ENCODE measurements around the gene GIMAP7. TPM values are rescaled to one million over a fixed set of nuclear protein-coding genes. Genes with fewer than 3 reads are reported as not detected.
A peak's percentile ranks its signal among the peaks of the same experiment; 100 is the strongest.

Gene GIMAP7
- total RNA-seq, result 48.1 TPM
- 69.0 TPM for polyA plus RNA-seq
- long read RNA-seq, donor 1, transcript GIMAP7-201 (2 exons, 1,256 nt), result major isoform, 6 of 6 reads
- long read RNA-seq, donor 1, partial matches to known transcripts, result 0 of 6 reads
- long read RNA-seq, donor 1, other reads (novel, unspliced or antisense), result 0 of 6 reads
- long read RNA-seq, donor 2, result 0 reads
- long read RNA-seq, donor 3, transcript GIMAP7-201 (2 exons, 1,256 nt), result major isoform, 47 of 66 reads
- long read RNA-seq, donor 3, partial matches to known transcripts, result 19 of 66 reads
- long read RNA-seq, donor 3, other reads (novel, unspliced or antisense), result 0 of 66 reads
- long read RNA-seq, donor 4, transcript GIMAP7-201 (2 exons, 1,256 nt), result major isoform, 33 of 33 reads
- long read RNA-seq, donor 4, partial matches to known transcripts, result 0 of 33 reads
- long read RNA-seq, donor 4, other reads (novel, unspliced or antisense), result 0 of 33 reads
- long read RNA-seq, donor 5, transcript GIMAP7-201 (2 exons, 1,256 nt), result major isoform, 97 of 97 reads
- long read RNA-seq, donor 5, partial matches to known transcripts, result 0 of 97 reads
- long read RNA-seq, donor 5, other reads (novel, unspliced or antisense), result 0 of 97 reads
- long read RNA-seq, donor 6, transcript GIMAP7-201 (2 exons, 1,256 nt), result major isoform, 20 of 20 reads
- long read RNA-seq, donor 6, partial matches to known transcripts, result 0 of 20 reads
- long read RNA-seq, donor 6, other reads (novel, unspliced or antisense), result 0 of 20 reads
- long read RNA-seq, donor 7, transcript GIMAP7-201 (2 exons, 1,256 nt), result major isoform, 59 of 59 reads
- long read RNA-seq, donor 7, partial matches to known transcripts, result 0 of 59 reads
- long read RNA-seq, donor 7, other reads (novel, unspliced or antisense), result 0 of 59 reads
- long read RNA-seq, donor 8, transcript GIMAP7-201 (2 exons, 1,256 nt), result major isoform, 19 of 19 reads
- long read RNA-seq, donor 8, partial matches to known transcripts, result 0 of 19 reads
- long read RNA-seq, donor 8, other reads (novel, unspliced or antisense), result 0 of 19 reads
- long read RNA-seq, donor 9, transcript GIMAP7-201 (2 exons, 1,256 nt), result major isoform, 17 of 17 reads
- long read RNA-seq, donor 9, partial matches to known transcripts, result 0 of 17 reads
- long read RNA-seq, donor 9, other reads (novel, unspliced or antisense), result 0 of 17 reads
- long read RNA-seq, donor 10, transcript GIMAP7-201 (2 exons, 1,256 nt), result major isoform, 39 of 39 reads
- long read RNA-seq, donor 10, partial matches to known transcripts, result 0 of 39 reads
- long read RNA-seq, donor 10, other reads (novel, unspliced or antisense), result 0 of 39 reads

DNA sequence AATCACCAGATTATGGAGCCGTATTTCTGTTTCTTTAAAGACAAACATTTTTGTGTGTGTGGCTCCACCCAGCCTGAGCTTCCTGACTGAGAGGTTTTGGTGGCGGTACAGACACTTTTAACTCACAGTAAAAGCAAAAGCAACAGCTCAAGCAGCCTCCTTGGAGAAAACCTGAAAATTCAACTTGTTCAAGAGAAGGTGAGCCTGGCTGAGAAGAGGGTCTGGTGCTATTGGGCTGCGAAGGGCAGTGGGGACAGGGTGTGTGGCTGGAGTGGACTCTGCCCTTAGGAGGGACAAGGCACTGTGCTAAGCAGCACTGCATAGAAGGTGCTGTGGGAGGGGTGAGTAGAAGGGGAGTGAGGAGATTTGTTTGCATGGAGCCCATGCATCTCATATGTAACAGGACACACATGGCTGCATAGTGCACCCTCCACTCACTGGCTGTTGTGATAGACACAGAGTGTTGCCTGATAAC is at the start of gene GIMAP7:
TSS of gene GIMAP7 (plus strand) at position 125 of the 475 bp plus-strand sequence. CDS start 5,103 bp downstream, outside the sequence.
- Histone ChIP-seq H3K27ac (ENCODE audit: low read depth in 1 of 2, low read length in 1 of 2) (peak within 1 kb of the TSS; percentile 82 to 94), H3K4me1 (ENCODE audit: control insufficient read depth in 2 of 2, insufficient read depth in 2 of 2, low read length in 2 of 2) (peaks cover 4 to 12% of the 10 kb centered on the region in 2 donors), H3K36me3 (ENCODE audit: control insufficient read depth in 2 of 2, insufficient read depth in 2 of 2, low read length in 1 of 2) (peaks cover 0 to 2% of the 10 kb centered on the region in 2 donors), H3K4me3 (ENCODE audit: low read length in 2 of 2) (peak within 1 kb of the TSS; percentile 54 to 71), H3K9me3 (ENCODE audit: control insufficient read depth in 2 of 2, insufficient read depth in 1 of 2, low read length in 1 of 2) (no peaks in the 10 kb centered on the region), H3K27me3 (ENCODE audit: control insufficient read depth in 2 of 2, insufficient read depth in 1 of 2, low read length in 1 of 2) (no peaks in the 10 kb centered on the region)
- WGBS, result 3% methylated on average over 3 of the region's 3 CpGs
- DNase-seq (ENCODE audit: low read depth in 6 of 9, low spot score in 9 of 9), result peak in 7 of 9 donors; percentile 39 to 87 (median 63)

DNA sequence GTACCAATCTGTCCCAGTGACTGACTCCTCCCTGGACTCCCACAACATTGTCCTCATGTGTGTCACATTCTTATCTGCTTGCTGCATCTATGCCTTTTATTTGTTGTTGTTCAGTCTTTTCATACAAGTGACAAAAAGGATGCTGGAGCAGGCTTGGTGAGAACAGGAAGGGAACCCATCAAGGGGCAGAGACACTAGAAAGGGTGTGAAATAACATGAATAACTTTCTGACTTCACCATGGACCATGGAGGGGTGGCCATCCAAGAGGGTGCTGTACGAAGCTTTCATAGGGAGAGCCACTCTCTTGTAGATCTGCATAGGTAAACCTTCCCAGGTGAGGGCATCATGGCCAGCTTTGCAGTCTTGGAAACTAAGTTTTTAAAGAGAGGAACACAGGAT is 49.7 kb upstream of the GIMAP7 start:
- WGBS, result 87% methylated on average over 1 of the region's 1 CpG
- Histone ChIP-seq H3K9me3 (ENCODE audit: control insufficient read depth in 2 of 2, insufficient read depth in 1 of 2, low read length in 1 of 2) (no peaks in the 10 kb centered on the region), H3K27ac (ENCODE audit: low read depth in 1 of 2, low read length in 1 of 2) (no peak overlapping the region), H3K27me3 (ENCODE audit: control insufficient read depth in 2 of 2, insufficient read depth in 1 of 2, low read length in 1 of 2) (no peaks in the 10 kb centered on the region), H3K4me1 (ENCODE audit: control insufficient read depth in 2 of 2, insufficient read depth in 2 of 2, low read length in 2 of 2) (peaks cover 0 to 9% of the 10 kb centered on the region in 2 donors), H3K36me3 (ENCODE audit: control insufficient read depth in 2 of 2, insufficient read depth in 2 of 2, low read length in 1 of 2) (peaks cover 0 to 6% of the 10 kb centered on the region in 2 donors), H3K4me3 (ENCODE audit: low read length in 2 of 2) (no peak overlapping the region)
- DNase-seq (ENCODE audit: low read depth in 6 of 9, low spot score in 9 of 9), result no peak

DNA sequence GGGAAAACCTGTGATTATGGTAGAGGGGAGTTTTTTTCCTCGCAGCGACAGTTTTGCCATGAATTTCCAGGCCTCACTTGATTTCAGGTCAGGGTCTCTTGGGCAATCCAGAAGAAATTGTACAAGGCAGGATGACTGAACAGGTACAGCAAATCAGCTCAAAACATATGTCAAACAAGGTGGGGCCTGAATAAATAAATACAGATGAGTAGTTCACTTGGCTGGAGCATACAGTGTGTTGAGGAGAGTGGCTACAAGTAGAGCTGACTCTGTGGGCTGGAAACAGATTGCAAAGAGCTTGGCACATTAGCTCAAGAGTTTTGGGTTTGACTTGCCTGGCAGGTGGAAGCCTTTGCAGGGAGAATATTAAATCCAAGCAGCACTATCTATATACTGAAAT is 49.3 kb upstream of the GIMAP7 start:
- H3K27ac ChIP-seq (ENCODE audit: low read depth in 1 of 2, low read length in 1 of 2), result no peak overlapping the region
- 97% methylated on average over 2 of the region's 2 CpGs for WGBS

DNA sequence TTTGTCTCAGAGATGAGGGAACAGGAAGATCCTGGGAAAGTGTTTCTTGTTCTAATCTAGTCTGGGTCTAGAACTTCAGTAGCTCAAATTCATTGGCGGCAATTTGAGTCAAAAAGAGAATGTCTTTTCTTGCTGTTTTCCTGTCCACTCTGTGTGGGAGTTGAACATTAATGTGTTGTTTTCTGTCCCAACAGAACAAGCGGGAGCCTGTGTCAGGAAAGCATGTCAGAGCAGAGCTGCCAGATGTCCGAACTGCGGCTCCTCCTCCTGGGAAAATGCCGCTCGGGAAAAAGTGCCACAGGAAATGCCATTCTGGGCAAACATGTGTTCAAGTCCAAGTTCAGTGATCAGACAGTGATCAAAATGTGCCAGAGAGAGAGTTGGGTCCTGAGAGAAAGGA is 48.2 kb upstream of the GIMAP7 start:
- Histone ChIP-seq H3K4me3 (ENCODE audit: low read length in 2 of 2) (no peak overlapping the region), H3K36me3 (ENCODE audit: control insufficient read depth in 2 of 2, insufficient read depth in 2 of 2, low read length in 1 of 2) (peaks cover 0 to 6% of the 10 kb centered on the region in 2 donors), H3K9me3 (ENCODE audit: control insufficient read depth in 2 of 2, insufficient read depth in 1 of 2, low read length in 1 of 2) (no peaks in the 10 kb centered on the region), H3K4me1 (ENCODE audit: control insufficient read depth in 2 of 2, insufficient read depth in 2 of 2, low read length in 2 of 2) (peaks cover 0 to 9% of the 10 kb centered on the region in 2 donors), H3K27me3 (ENCODE audit: control insufficient read depth in 2 of 2, insufficient read depth in 1 of 2, low read length in 1 of 2) (no peaks in the 10 kb centered on the region), H3K27ac (ENCODE audit: low read depth in 1 of 2, low read length in 1 of 2) (no peak overlapping the region)
- no peak for DNase-seq (ENCODE audit: low read depth in 6 of 9, low spot score in 9 of 9)
- 93% methylated on average over 6 of the region's 6 CpGs for WGBS

More for the DNA sequence above, 49.3 kb upstream of the GIMAP7 start:
- Histone ChIP-seq H3K27me3 (ENCODE audit: control insufficient read depth in 2 of 2, insufficient read depth in 1 of 2, low read length in 1 of 2) (no peaks in the 10 kb centered on the region), H3K9me3 (ENCODE audit: control insufficient read depth in 2 of 2, insufficient read depth in 1 of 2, low read length in 1 of 2) (no peaks in the 10 kb centered on the region), H3K4me1 (ENCODE audit: control insufficient read depth in 2 of 2, insufficient read depth in 2 of 2, low read length in 2 of 2) (peaks cover 0 to 9% of the 10 kb centered on the region in 2 donors), H3K4me3 (ENCODE audit: low read length in 2 of 2) (no peak overlapping the region), H3K36me3 (ENCODE audit: control insufficient read depth in 2 of 2, insufficient read depth in 2 of 2, low read length in 1 of 2) (peaks cover 0 to 6% of the 10 kb centered on the region in 2 donors)
- no peak for DNase-seq (ENCODE audit: low read depth in 6 of 9, low spot score in 9 of 9)

DNA sequence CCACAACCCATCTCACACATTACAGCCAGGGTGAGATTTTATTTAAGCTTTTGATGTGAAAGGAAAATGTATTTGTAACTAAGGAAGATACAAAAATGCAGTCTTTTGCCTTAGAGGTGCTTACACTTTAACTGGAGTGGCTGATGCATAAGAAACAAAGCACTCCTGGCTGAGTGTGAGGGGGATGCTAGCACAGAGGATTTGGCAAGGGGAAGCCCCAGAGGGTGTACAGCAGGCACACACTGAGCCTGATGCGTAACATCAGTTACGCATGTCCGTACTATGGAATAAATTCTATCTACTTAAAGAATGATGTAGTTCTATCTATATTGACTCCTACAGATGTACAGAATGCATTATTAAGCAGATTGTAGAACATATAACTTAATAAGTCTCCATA is 46.4 kb upstream of the GIMAP7 start:
- 93% methylated on average over 3 of the region's 3 CpGs for WGBS
- Histone ChIP-seq H3K4me1 (ENCODE audit: control insufficient read depth in 2 of 2, insufficient read depth in 2 of 2, low read length in 2 of 2) (peaks cover 0 to 9% of the 10 kb centered on the region in 2 donors), H3K27me3 (ENCODE audit: control insufficient read depth in 2 of 2, insufficient read depth in 1 of 2, low read length in 1 of 2) (no peaks in the 10 kb centered on the region), H3K27ac (ENCODE audit: low read depth in 1 of 2, low read length in 1 of 2) (no peak overlapping the region), H3K4me3 (ENCODE audit: low read length in 2 of 2) (no peak overlapping the region), H3K36me3 (ENCODE audit: control insufficient read depth in 2 of 2, insufficient read depth in 2 of 2, low read length in 1 of 2) (peaks cover 0 to 6% of the 10 kb centered on the region in 2 donors), H3K9me3 (ENCODE audit: control insufficient read depth in 2 of 2, insufficient read depth in 1 of 2, low read length in 1 of 2) (no peaks in the 10 kb centered on the region)
- no peak for DNase-seq (ENCODE audit: low read depth in 6 of 9, low spot score in 9 of 9)

DNA sequence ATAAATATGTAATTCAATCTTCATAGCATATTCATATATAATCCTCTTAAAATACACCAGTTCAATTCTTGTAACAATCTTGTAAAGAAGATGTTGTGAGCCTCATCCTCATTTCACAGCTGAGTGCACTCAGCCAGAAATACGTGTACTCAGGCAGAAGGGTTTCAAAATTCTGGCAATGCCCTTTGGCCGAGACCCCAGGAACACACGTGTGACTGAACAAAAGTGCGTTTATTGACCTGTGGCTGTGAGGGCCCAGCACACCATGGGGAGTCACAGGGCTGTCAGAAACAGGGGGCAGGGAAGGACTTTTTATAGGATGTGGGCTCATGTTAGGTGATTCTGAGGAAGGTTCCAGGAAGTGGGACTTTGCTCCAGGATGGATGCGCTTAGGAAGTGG is 42.8 kb upstream of the GIMAP7 start:
- peaks cover 0 to 5% of the 10 kb centered on the region in 2 donors for H3K4me1 ChIP-seq (ENCODE audit: control insufficient read depth in 2 of 2, insufficient read depth in 2 of 2, low read length in 2 of 2)
- H3K36me3 ChIP-seq (ENCODE audit: control insufficient read depth in 2 of 2, insufficient read depth in 2 of 2, low read length in 1 of 2), result peaks cover 0 to under 1% of the 10 kb centered on the region in 2 donors
- no peak overlapping the region for H3K4me3 ChIP-seq (ENCODE audit: low read length in 2 of 2)
- WGBS, result 94% methylated on average over 5 of the region's 5 CpGs
- DNase-seq (ENCODE audit: low read depth in 6 of 9, low spot score in 9 of 9), result no peak
- H3K27me3 ChIP-seq (ENCODE audit: control insufficient read depth in 2 of 2, insufficient read depth in 1 of 2, low read length in 1 of 2), result no peaks in the 10 kb centered on the region
- H3K27ac ChIP-seq (ENCODE audit: low read depth in 1 of 2, low read length in 1 of 2), result no peak overlapping the region
- H3K9me3 ChIP-seq (ENCODE audit: control insufficient read depth in 2 of 2, insufficient read depth in 1 of 2, low read length in 1 of 2), result no peaks in the 10 kb centered on the region

DNA sequence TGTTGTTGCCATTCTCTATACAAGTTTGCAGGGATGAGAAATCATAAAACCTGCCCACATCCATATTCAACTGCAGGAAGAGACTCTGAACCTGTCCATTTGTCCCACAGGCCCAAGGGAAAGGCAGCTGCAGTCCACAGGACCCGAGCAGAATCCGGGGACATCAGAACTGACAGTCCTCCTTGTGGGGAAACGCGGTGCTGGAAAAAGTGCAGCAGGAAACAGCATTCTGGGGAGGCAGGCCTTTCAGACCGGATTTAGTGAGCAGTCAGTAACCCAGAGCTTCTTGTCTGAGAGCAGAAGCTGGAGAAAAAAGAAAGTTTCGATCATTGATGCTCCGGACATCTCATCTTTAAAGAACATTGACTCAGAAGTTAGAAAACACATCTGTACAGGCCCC is 40.8 kb upstream of the GIMAP7 start:
- Histone ChIP-seq H3K27me3 (ENCODE audit: control insufficient read depth in 2 of 2, insufficient read depth in 1 of 2, low read length in 1 of 2) (no peaks in the 10 kb centered on the region), H3K36me3 (ENCODE audit: control insufficient read depth in 2 of 2, insufficient read depth in 2 of 2, low read length in 1 of 2) (no peaks in the 10 kb centered on the region), H3K4me3 (ENCODE audit: low read length in 2 of 2) (no peak overlapping the region), H3K27ac (ENCODE audit: low read depth in 1 of 2, low read length in 1 of 2) (no peak overlapping the region), H3K9me3 (ENCODE audit: control insufficient read depth in 2 of 2, insufficient read depth in 1 of 2, low read length in 1 of 2) (no peaks in the 10 kb centered on the region), H3K4me1 (ENCODE audit: control insufficient read depth in 2 of 2, insufficient read depth in 2 of 2, low read length in 2 of 2) (peaks cover 0 to 2% of the 10 kb centered on the region in 2 donors)
- no peak for DNase-seq (ENCODE audit: low read depth in 6 of 9, low spot score in 9 of 9)
- 96% methylated on average over 7 of the region's 7 CpGs for WGBS

DNA sequence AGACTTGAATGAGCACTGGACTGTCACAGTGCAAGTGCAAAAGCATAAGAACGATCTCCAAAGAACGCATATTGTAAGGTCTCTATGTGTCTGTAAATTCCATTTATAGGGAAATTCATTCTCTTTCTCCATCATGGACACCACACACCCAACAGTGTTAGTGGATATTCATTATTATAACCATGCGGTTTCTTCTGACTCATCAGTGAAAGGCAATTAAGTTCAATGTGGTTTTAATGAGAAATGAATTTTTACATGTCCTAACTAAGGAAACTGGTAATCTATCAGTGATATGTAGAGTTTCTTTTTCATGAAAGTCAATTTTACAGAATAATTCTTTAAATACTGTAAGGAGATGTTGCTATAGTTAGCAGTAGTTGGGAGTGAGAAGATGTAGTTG is 38.4 kb upstream of the GIMAP7 start:
- Histone ChIP-seq H3K4me3 (ENCODE audit: low read length in 2 of 2) (no peak overlapping the region), H3K4me1 (ENCODE audit: control insufficient read depth in 2 of 2, insufficient read depth in 2 of 2, low read length in 2 of 2) (peaks cover 0 to 18% of the 10 kb centered on the region in 2 donors), H3K27ac (ENCODE audit: low read depth in 1 of 2, low read length in 1 of 2) (no peak overlapping the region), H3K27me3 (ENCODE audit: control insufficient read depth in 2 of 2, insufficient read depth in 1 of 2, low read length in 1 of 2) (no peaks in the 10 kb centered on the region), H3K9me3 (ENCODE audit: control insufficient read depth in 2 of 2, insufficient read depth in 1 of 2, low read length in 1 of 2) (no peaks in the 10 kb centered on the region), H3K36me3 (ENCODE audit: control insufficient read depth in 2 of 2, insufficient read depth in 2 of 2, low read length in 1 of 2) (no peaks in the 10 kb centered on the region)
- WGBS, result 98% methylated on average over 3 of the region's 3 CpGs
- no peak for DNase-seq (ENCODE audit: low read depth in 6 of 9, low spot score in 9 of 9)
